HCT116 (cell line): ENCODE data around the gene PPM1E.

Experiments
- CTCF ChIP-seq, 3 experiments: fragments of 200-600 bp in 1 of 3; sonication (generic) in 1 of 3; IDR thresholded peaks in 2 of 3; conservative IDR thresholded peaks in 1 of 3; 2 replicates each; pipeline ENCODE4 v1.5.1; 2012 to 2017; ENCODE audit warnings: low read depth in 2 of 3, low read length in 2 of 3, antibody characterized with exemption in 1 of 3, borderline replicate concordance in 1 of 3, control low read depth in 1 of 3, mild to moderate bottlenecking in 1 of 3, mixed read lengths in 1 of 3, mixed run types in 1 of 3, moderate library complexity in 1 of 3; ENCODE audit not compliant: insufficient read depth in 1 of 3
- EZH2 ChIP-seq: fragments of 200-600 bp; sonication (generic); IDR thresholded peaks from 2 replicates; pipeline ENCODE4 v1.6.1; 2017; ENCODE audit warnings: antibody characterized with exemption, mixed run types
- EZH2phosphoT487 ChIP-seq: fragments of 200-600 bp; IDR thresholded peaks from 2 replicates; pipeline ENCODE4 v1.6.1; 2018; ENCODE audit warnings: antibody characterized with exemption, borderline replicate concordance
- FOSL1 ChIP-seq: IDR thresholded peaks from 2 replicates; pipeline ENCODE4 v1.6.1; 2012; ENCODE audit warnings: low read depth
- POLR2A ChIP-seq: IDR thresholded peaks from 2 replicates; pipeline ENCODE4 v1.7.0; 2011; ENCODE audit warnings: borderline replicate concordance; ENCODE audit not compliant: insufficient read depth, insufficient read length; ENCODE audit errors: extremely low read depth
- POLR2AphosphoS5 ChIP-seq: IDR thresholded peaks from 2 replicates; pipeline ENCODE4 v1.6.1; 2011; ENCODE audit warnings: mild to moderate bottlenecking, low read depth, low read length, moderate library complexity
- ZFX ChIP-seq: fragments of 450-650 bp; IDR thresholded peaks from 2 replicates; pipeline ENCODE4 v1.6.1; 2017

GRCh38 chr17:58831780-58832179 lies 76.1 kb downstream of the PPM1E start:
- no peak for TF ChIP-seq EZH2phosphoT487
- no peak for TF ChIP-seq CTCF (IDR thresholded peaks at IDR 0.05 in 2 of 3, conservative IDR thresholded peaks at IDR 0.05 in 1 of 3; ENCODE audit: borderline replicate concordance in 1 of 3, insufficient read depth in 1 of 3, low read depth in 2 of 3, low read length in 2 of 3)
- no peak for TF ChIP-seq EZH2
- no peak for TF ChIP-seq POLR2AphosphoS5
- TF ChIP-seq FOSL1 = no peak
- no peak for TF ChIP-seq POLR2A
- TF ChIP-seq ZFX = no peak
